Smooth muscle cell (in vitro differentiated cells): ENCODE measurements around the gene KRTAP4-11. TPM values are rescaled to one million over a fixed set of nuclear protein-coding genes. Genes with fewer than 3 reads are reported as not detected.
A peak's percentile ranks its signal among the peaks of the same experiment; 100 is the strongest.
"Not testable (repeated sequence)": the region's sequence is repeated elsewhere in the genome, so short reads cannot be mapped to it uniquely, and the experiment has no call there.

Experiments
- DNase-seq: peaks from one replicate; lab custom pipeline; 2025; ENCODE audit not compliant: unreplicated experiment; lab: John Stamatoyannopoulos, UW
- H2AFZ ChIP-seq: fragments of 200-600 bp; sonication (generic); 2 replicates; pipeline ENCODE4 v1.6.0; 2016; ENCODE audit warnings: antibody characterized with exemption, low read depth, mild to moderate bottlenecking
- H3F3A ChIP-seq: fragments of 200-600 bp; sonication (generic); 2 replicates; pipeline ENCODE4 v1.6.0; 2017; ENCODE audit warnings: antibody characterized with exemption, low read depth
- H3K27ac ChIP-seq: fragments of 200-600 bp; sonication (generic); 2 replicates; pipeline ENCODE4 v1.5.1; 2016; ENCODE audit warnings: low read depth, mild to moderate bottlenecking
- H3K27me3 ChIP-seq: fragments of 200-600 bp; sonication (generic); 2 replicates; pipeline ENCODE4 v1.6.1; 2016; ENCODE audit warnings: low read depth, mild to moderate bottlenecking
- H3K36me3 ChIP-seq: fragments of 200-600 bp; sonication (generic); 2 replicates; pipeline ENCODE4 v1.5.1; 2016; ENCODE audit warnings: low read depth
- H3K4me1 ChIP-seq: fragments of 200-600 bp; sonication (generic); 2 replicates; pipeline ENCODE4 v1.5.1; 2016; ENCODE audit warnings: low read depth
- H3K4me2 ChIP-seq: fragments of 200-600 bp; sonication (generic); 2 replicates; pipeline ENCODE4 v1.6.0; 2016; ENCODE audit warnings: mild to moderate bottlenecking
- H3K4me3 ChIP-seq: fragments of 200-600 bp; sonication (generic); 2 replicates; pipeline ENCODE4 v1.5.1; 2016; ENCODE audit warnings: mild to moderate bottlenecking
- H3K79me2 ChIP-seq: fragments of 200-600 bp; sonication (generic); 2 replicates; pipeline ENCODE4 v1.6.0; 2016; ENCODE audit warnings: low read depth, mild to moderate bottlenecking
- H3K9ac ChIP-seq: fragments of 200-600 bp; sonication (generic); 2 replicates; pipeline ENCODE4 v1.6.0; 2016; ENCODE audit warnings: low read depth
- H3K9me3 ChIP-seq: fragments of 200-600 bp; sonication (generic); replicated peaks from 2 replicates; pipeline ENCODE4 v1.5.1; 2016; ENCODE audit warnings: low read depth
- H4K20me1 ChIP-seq: fragments of 200-600 bp; sonication (generic); 2 replicates; pipeline ENCODE4 v1.6.0; 2016; ENCODE audit warnings: low read depth
- CTCF ChIP-seq: fragments of 200-600 bp; sonication (generic); IDR thresholded peaks from 2 replicates; pipeline ENCODE4 v1.5.1; 2017; ENCODE audit warnings: borderline replicate concordance, mild to moderate bottlenecking, antibody characterized with exemption; ENCODE audit not compliant: insufficient read depth, poor library complexity, severe bottlenecking
- WGBS: methylation state at CpG from one replicate; pipeline ENCODE4 v1.1.7; 2016; ENCODE audit warnings: low lambda C conversion rate; 5-methylcytosine and 5-hydroxymethylcytosine counted together
- polyA plus RNA-seq: library from polyadenylated mRNA; unstranded; fragments of >200 nt; fragmentation: Nextera tagmentation; extraction: Ambion mirVana; gene quantifications from 2 replicates; pipeline ENCODE4 v1.2.1, GENCODE V29; 2016
- total RNA-seq: library from RNA; depleted of rRNA; stranded (reverse); fragments of >200 nt; gene quantifications from 2 replicates; pipeline ENCODE4 v1.2.3, GENCODE V29; 2014

Gene KRTAP4-11
- total and polyA plus RNA-seq, 2 experiments from 2014 or later: not detected

GRCh38 chr17:41123292-41123990, 5.3 kb upstream of the KRTAP4-11 start:
- H2AFZ ChIP-seq, H3K4me2 ChIP-seq, DNase-seq, H3K4me1 ChIP-seq, H3K4me3 ChIP-seq, H3K9ac ChIP-seq, H3K27ac ChIP-seq, H3F3A ChIP-seq, H4K20me1 ChIP-seq, H3K79me2 ChIP-seq, H3K9me3 ChIP-seq, H3K36me3 ChIP-seq, H3K27me3 ChIP-seq: not testable (repeated sequence)
- WGBS: 95% methylated on average over 12 of the region's 12 CpGs

- Histone ChIP-seq H3K27me3 (no peaks in the 10 kb centered on the region), H3K4me1 (no peaks in the 10 kb centered on the region), H3K4me2 (no peak overlapping the region), H2AFZ (no peak overlapping the region), H3K36me3 (no peaks in the 10 kb centered on the region), H4K20me1 (no peaks in the 10 kb centered on the region), H3K9me3 (no peaks in the 10 kb centered on the region), H3K79me2 (no peaks in the 10 kb centered on the region), H3K27ac (no peak overlapping the region), H3K4me3 (no peak overlapping the region), H3K9ac (no peak overlapping the region), H3F3A (no peaks in the 10 kb centered on the region)
- 94% methylated on average over 2 of the region's 2 CpGs for WGBS
- DNase-seq: no peak
- TF ChIP-seq CTCF: no peak
Observed at GRCh38 chr17:41121742-41122141, 3.6 kb upstream of the KRTAP4-11 start.

GRCh38 chr17:41119696-41120690, 1.8 kb upstream of the KRTAP4-11 start:
- not testable (repeated sequence) for H3K79me2 ChIP-seq, H3K4me1 ChIP-seq, H4K20me1 ChIP-seq, DNase-seq, H3K4me3 ChIP-seq, H3K27me3 ChIP-seq, H3F3A ChIP-seq, H3K36me3 ChIP-seq, H2AFZ ChIP-seq, H3K9me3 ChIP-seq, H3K27ac ChIP-seq, H3K9ac ChIP-seq
- peak overlapping the region; percentile 9 for H3K4me2 ChIP-seq
- 75% methylated on average over 11 of the region's 11 CpGs for WGBS

GRCh38 chr17:41118721-41119120, 548 bp upstream of the KRTAP4-11 start:
- no peaks in the 10 kb centered on the region for H3F3A ChIP-seq
- no peak overlapping the region for H3K27ac ChIP-seq
- no peaks in the 10 kb centered on the region for H3K27me3 ChIP-seq
- H3K9ac ChIP-seq: no peak overlapping the region
- no peak for DNase-seq
- H2AFZ ChIP-seq: no peak overlapping the region
- no peaks in the 10 kb centered on the region for H4K20me1 ChIP-seq
- H3K79me2 ChIP-seq: no peaks in the 10 kb centered on the region
- H3K4me2 ChIP-seq: no peak overlapping the region
- H3K36me3 ChIP-seq: no peaks in the 10 kb centered on the region
- no peaks in the 10 kb centered on the region for H3K4me1 ChIP-seq
- no peak overlapping the region for H3K4me3 ChIP-seq
- no peak for TF ChIP-seq CTCF
- H3K9me3 ChIP-seq: no peaks in the 10 kb centered on the region
- WGBS: 67% methylated on average over 4 of the region's 4 CpGs
